ENCODE measurements around the gene QRSL1. TPM values are rescaled to one million over a fixed set of nuclear protein-coding genes. Genes with fewer than 3 reads are reported as not detected.

The QRSL1 gene
- total RNA-seq, 1 experiment from 2014 or later, result 19.5 TPM

DNA sequence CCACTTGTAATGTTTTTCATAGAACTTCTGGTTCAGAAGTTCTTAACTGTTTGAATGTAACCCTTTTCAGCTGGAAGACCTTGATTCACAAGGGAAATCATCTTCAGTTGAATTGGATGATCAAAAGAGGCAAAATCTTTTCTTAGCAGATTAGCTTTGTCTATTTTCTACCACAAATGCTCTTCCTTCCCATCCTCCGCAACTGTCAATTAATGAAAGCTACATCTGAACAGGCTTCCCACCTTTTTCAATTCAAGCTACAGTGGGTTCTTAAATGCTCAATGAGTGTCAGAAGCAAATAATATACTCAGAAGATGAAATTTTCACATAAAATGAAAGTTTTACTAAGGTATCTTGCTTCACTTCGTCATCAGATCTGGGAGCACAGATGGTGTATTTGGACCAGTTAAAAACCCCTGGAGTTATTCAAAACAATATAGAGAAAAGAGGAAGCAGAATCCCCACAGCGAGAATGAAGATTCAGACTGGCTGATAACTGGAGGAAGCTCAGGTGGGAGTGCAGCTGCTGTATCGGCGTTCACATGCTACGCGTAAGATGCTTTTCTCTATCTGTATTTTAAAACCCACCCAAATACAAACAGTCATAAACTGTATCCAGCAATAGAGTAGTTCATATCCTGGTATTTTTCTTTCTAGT lies 19.4 kb downstream of the QRSL1 start:
- H2BK120ac ChIP-seq (ENCODE audit: low read depth, low read length, poor library complexity, severe bottlenecking), result no peak overlapping the region
- H3K27ac Mint-ChIP-seq, result peak overlapping the region in 1 of 3 experiments; percentile 13; a peak in 1 of 7 replicates

More for the DNA sequence above, 19.4 kb downstream of the QRSL1 start:
- H3K4me1 ChIP-seq (ENCODE audit: insufficient read depth, low read length), result no peaks in the 10 kb centered on the region
- H3K4ac ChIP-seq (ENCODE audit: low read depth, low read length), result no peak overlapping the region
- H3K9ac ChIP-seq (ENCODE audit: extremely low read depth, insufficient read length, low read length), result no peak overlapping the region
- no peak overlapping the region for H3K4me2 ChIP-seq (ENCODE audit: insufficient read depth, insufficient read length, low read length)
- H4K20me1 ChIP-seq (ENCODE audit: control insufficient read depth, insufficient read depth, insufficient read length), result no peaks in the 10 kb centered on the region
- H4K91ac ChIP-seq (ENCODE audit: insufficient read length, low read depth, low read length), result no peak overlapping the region
- no peak overlapping the region for H3K23ac ChIP-seq (ENCODE audit: insufficient read length, low read depth, low read length)
- no peaks in the 10 kb centered on the region for H3K79me1 ChIP-seq (ENCODE audit: insufficient read depth, low read depth, low read length, poor library complexity, severe bottlenecking)
- no peak for DNase-seq
- no peak overlapping the region for H3K18ac ChIP-seq (ENCODE audit: insufficient read length, low read depth, low read length)
- no peak overlapping the region for H2BK12ac ChIP-seq (ENCODE audit: insufficient read length, low read depth, low read length)
- no peaks in the 10 kb centered on the region for H3K27me3 ChIP-seq (ENCODE audit: insufficient read depth, low read length)
- H3K79me2 ChIP-seq (ENCODE audit: insufficient read depth, low read length), result no peaks in the 10 kb centered on the region
- no peaks in the 10 kb centered on the region for H3K9me3 ChIP-seq (ENCODE audit: control insufficient read depth, low read depth, low read length)
- no peak overlapping the region for H3K27ac ChIP-seq (ENCODE audit: insufficient read length, low read depth, low read length)
- no peak overlapping the region for H3K14ac ChIP-seq (ENCODE audit: insufficient read depth, low read length)
- H3T11ph ChIP-seq (ENCODE audit: low read length), result no peak overlapping the region
- Mint-ChIP-seq H3K4me1 (no peaks in the 10 kb centered on the region), H3K9me3 (no peaks in the 10 kb centered on the region), H3K4me3 (no peak overlapping the region), H3K27me3 (ENCODE audit: low read depth) (no peaks in the 10 kb centered on the region), H3K36me3 (ENCODE audit: insufficient read depth in 1 of 3, low read depth in 3 of 3) (peaks cover 38 to 79% (median 66%) of the 10 kb centered on the region in 3 experiments)
- no peak overlapping the region for H2BK20ac ChIP-seq (ENCODE audit: low read depth, low read length, poor library complexity, severe bottlenecking)
- WGBS (ENCODE audit: extremely low coverage, insufficient read length, low lambda C conversion rate), result no CpG with 5 or more reads among the region's 7 CpGs
- H4K8ac ChIP-seq (replicated peaks; ENCODE audit: insufficient read length, low read depth, low read length), result no peak overlapping the region
- H4K5ac ChIP-seq (ENCODE audit: insufficient read length, low read depth, low read length), result no peak overlapping the region
- no peak overlapping the region for H2AK5ac ChIP-seq (ENCODE audit: insufficient read length, low read length)
- no peak overlapping the region for H2BK15ac ChIP-seq (ENCODE audit: low read depth, low read length)
- no peak overlapping the region for H2AFZ ChIP-seq (ENCODE audit: low read length)
- no peak overlapping the region for H2BK5ac ChIP-seq (ENCODE audit: insufficient read length, low read length)
- H3K56ac ChIP-seq (ENCODE audit: insufficient read length, low read depth, low read length), result no peak overlapping the region
- H3K23me2 ChIP-seq (ENCODE audit: insufficient read length, low read depth, low read length, poor library complexity, severe bottlenecking), result no peaks in the 10 kb centered on the region
- TF ChIP-seq CTCF (conservative IDR thresholded peaks at IDR 0.05), result no peak

All from H9 (cell line).